AG04450 (cell line): ENCODE results near the gene SLC2A1. TPM values are rescaled to one million over a fixed set of nuclear protein-coding genes. Genes with fewer than 3 reads are reported as not detected.

ENCODE experiments used
- CTCF ChIA-PET: fragments of 300-600, 350-600 bp; formaldehyde crosslinking; extraction: SDS; loops from one replicate; lab custom pipeline; 2022; ENCODE audit warnings: antibody characterized with exemption, inconsistent platforms; lab: Charles Lee
- POLR2A ChIA-PET: fragments of 350-600 bp; formaldehyde crosslinking; extraction: SDS; loops from one replicate; lab custom pipeline; 2021; ENCODE audit warnings: antibody characterized with exemption, inconsistent platforms; lab: Yijun Ruan, JAX
- DNase-seq: peaks from one replicate; pipeline ENCODE4 v3.0.0-alpha.2; 2011; ENCODE audit warnings: low read depth, low spot score
- H3K27ac ChIP-seq: one replicate; pipeline ENCODE4 v1.5.1; 2012; ENCODE audit warnings: low read depth, low read length, control low read depth
- H3K27me3 ChIP-seq: one replicate; pipeline ENCODE4 v1.6.0; 2012; ENCODE audit warnings: low read length; ENCODE audit not compliant: control insufficient read depth, insufficient read depth
- H3K4me3 ChIP-seq: 2 replicates; pipeline ENCODE4 v1.5.1; 2011; ENCODE audit warnings: mild to moderate bottlenecking, low read depth, low read length, control low read depth
- H3K9me3 ChIP-seq: 2 replicates; pipeline ENCODE4 v1.5.1; 2012; ENCODE audit warnings: low read length; ENCODE audit not compliant: control insufficient read depth, insufficient read depth
- polyA plus RNA-seq: library from polyadenylated mRNA; depleted of rRNA; stranded (reverse); fragments of >200 nt; gene quantifications from 2 replicates; pipeline ENCODE4 v1.2.3, GENCODE V29; 2011
- TF ChIP-seq, protein P1 (sequence below): IDR thresholded peaks from 2 replicates; pipeline ENCODE4 v1.5.1; 2011; ENCODE audit warnings: low read depth, low read length, control low read depth, inconsistent platforms

SLC2A1 gene
- polyA plus RNA-seq, 1 experiment: 114 TPM

DNA sequence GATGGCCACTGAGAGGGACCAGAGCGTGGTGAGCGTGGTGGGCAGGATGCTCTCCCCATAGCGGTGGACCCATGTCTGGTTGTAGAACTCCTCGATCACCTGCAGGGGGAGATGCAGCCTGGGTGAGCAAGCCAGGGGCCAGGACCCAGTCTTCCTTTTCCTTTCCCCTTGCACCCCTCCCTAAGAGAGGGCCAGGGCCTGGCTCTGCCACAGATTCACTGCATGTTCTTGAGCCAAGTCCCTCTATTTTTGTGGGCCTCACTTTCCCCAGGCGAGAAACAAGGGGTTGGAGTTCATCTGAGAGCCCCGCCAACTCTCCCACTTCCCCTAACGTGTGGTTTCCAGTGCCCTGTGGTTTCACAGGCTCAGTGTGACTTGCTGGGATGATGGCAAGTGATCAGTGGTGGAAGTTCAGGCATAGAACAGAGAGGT lies 27.5 kb downstream of the SLC2A1 start:
- ChIA-PET POLR2A (no interaction called here), CTCF (interaction anchor here (0.7 to 2.3 kb wide), 3 partner anchors 16 to 142 kb away, joined by 4 to 18 read pairs (median 5); no protein-coding TSS in a partner anchor)
- TF ChIP-seq, protein P1, sequence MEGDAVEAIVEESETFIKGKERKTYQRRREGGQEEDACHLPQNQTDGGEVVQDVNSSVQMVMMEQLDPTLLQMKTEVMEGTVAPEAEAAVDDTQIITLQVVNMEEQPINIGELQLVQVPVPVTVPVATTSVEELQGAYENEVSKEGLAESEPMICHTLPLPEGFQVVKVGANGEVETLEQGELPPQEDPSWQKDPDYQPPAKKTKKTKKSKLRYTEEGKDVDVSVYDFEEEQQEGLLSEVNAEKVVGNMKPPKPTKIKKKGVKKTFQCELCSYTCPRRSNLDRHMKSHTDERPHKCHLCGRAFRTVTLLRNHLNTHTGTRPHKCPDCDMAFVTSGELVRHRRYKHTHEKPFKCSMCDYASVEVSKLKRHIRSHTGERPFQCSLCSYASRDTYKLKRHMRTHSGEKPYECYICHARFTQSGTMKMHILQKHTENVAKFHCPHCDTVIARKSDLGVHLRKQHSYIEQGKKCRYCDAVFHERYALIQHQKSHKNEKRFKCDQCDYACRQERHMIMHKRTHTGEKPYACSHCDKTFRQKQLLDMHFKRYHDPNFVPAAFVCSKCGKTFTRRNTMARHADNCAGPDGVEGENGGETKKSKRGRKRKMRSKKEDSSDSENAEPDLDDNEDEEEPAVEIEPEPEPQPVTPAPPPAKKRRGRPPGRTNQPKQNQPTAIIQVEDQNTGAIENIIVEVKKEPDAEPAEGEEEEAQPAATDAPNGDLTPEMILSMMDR: peak; percentile 61
- Histone ChIP-seq H3K9me3 (no peaks in the 10 kb centered on the region), H3K4me3 (no peak overlapping the region), H3K27me3 (no peaks in the 10 kb centered on the region), H3K27ac (no peak overlapping the region)
- no peak for DNase-seq

DNA sequence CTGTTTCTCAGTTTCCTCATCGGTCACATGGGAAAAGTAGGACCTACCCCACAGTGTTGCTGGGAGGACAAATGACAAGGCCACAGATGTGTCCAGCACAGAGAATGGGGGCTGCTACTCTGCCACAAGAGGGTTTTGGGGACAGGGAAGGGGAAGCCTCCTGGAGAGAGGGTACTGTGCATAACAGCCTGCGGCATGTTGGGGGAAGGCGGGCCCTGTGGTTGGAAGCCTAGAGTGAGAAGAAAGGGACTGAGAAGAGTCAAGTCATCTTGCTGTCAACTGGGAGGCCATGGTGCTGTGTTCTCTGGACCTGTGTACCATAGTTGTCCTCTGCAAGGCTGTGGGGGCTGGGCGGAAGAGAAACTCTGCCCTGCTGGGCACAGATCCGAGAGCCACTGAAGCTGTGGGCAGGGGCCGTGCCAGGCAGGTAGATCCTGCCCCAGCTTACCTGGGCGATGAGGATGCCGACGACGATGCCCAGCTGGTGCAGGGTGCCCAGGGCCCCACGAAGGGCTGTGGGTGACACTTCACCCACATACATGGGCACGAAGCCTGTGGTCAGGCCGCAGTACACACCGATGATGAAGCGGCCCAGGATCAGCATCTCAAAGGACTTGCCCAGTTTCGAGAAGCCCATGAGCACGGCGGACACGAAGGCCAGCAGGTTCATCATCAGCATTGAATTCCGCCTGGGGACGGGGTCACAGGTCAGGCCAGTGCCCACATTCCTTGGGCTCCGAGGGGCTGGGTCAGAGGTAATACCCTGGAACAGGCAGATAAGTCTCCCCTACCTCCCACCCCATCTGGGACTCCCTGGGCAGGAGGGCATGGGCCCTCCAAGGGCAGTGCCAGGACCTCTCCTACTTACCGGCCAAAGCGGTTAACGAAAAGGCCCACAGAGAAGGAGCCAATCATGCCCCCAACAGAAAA lies 28.2 kb downstream of the SLC2A1 start:
- Histone ChIP-seq H3K27me3 (no peaks in the 10 kb centered on the region), H3K27ac (no peak overlapping the region), H3K9me3 (no peaks in the 10 kb centered on the region), H3K4me3 (no peak overlapping the region)
- POLR2A ChIA-PET: no interaction called here
- TF ChIP-seq, protein P1: no peak
- CTCF ChIA-PET: no interaction called here
- no peak for DNase-seq

DNA sequence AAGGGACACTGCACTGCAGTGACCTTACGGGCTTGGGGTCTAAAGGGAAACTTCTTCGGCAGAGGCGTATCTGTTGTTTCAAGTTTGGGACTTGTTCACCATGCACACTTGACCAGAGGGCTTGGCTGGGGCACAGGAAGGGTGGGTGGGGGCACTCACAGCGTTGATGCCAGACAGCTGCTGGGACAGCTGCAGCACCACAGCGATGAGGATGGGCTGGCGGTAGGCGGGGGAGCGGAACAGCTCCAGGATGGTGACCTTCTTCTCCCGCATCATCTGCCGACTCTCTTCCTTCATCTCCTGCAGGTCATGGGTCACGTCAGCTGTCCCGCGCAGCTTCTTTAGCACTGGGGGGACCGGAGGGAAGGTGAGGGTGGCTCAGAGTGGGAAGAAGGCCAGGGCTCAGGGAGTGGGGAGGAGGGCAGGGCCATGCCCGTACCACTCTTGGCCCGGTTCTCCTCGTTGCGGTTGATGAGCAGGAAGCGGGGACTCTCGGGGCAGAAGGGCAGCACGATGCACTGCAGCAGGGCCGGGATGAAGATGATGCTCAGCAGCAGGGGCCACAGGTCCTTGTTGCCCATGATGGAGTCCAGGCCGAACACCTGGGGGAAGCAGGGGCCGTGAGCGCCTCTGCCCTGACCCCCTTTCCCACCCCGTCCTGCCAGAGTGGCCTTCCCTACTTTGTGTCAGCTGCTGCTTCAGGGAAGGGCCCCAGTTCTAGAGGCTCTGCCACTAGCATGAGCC lies 29.1 kb downstream of the SLC2A1 start:
- no peaks in the 10 kb centered on the region for H3K27me3 ChIP-seq
- H3K27ac ChIP-seq: no peak overlapping the region
- TF ChIP-seq, protein P1: no peak
- POLR2A ChIA-PET: no interaction called here
- no peak for DNase-seq
- no peak overlapping the region for H3K4me3 ChIP-seq
- CTCF ChIA-PET: interaction anchor here (1.1 kb wide), 1 partner anchor 144 kb away, joined by 4 read pairs; no protein-coding TSS in a partner anchor
- no peaks in the 10 kb centered on the region for H3K9me3 ChIP-seq

DNA sequence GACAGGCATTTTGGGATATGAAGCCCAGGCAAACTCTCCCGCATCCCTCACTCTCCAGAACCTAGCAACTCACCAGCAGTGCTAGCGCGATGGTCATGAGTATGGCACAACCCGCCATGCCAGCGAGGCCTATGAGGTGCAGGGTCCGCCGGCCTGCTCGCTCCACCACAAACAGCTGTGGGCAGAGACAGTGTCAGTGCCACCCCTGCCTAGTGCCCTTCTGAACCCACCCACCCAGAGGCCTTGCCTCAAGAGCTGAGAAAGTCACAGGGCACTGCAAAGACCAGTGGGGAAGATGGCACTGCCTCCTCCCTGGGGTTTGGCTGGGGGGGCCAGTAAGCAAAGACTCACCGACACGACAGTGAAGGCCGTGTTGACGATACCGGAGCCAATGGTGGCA lies 29.8 kb downstream of the SLC2A1 start:
- CTCF ChIA-PET: interaction anchor here (0.6 to 1.1 kb wide), 2 partner anchors 28 to 145 kb away, joined by 3 to 4 read pairs; no protein-coding TSS in a partner anchor
- no peak for DNase-seq
- TF ChIP-seq, protein P1: no peak
- no peak overlapping the region for H3K27ac ChIP-seq
- H3K4me3 ChIP-seq: no peak overlapping the region
- no peaks in the 10 kb centered on the region for H3K27me3 ChIP-seq
- POLR2A ChIA-PET: no interaction called here
- H3K9me3 ChIP-seq: no peaks in the 10 kb centered on the region; the same call in 1 of the 2 replicates
